ENCODE measurements around the gene VSTM2L. TPM values are rescaled to one million over a fixed set of nuclear protein-coding genes. Genes with fewer than 3 reads are reported as not detected.

VSTM2L gene
- polyA plus RNA-seq, 1 donor from 2014 or later, result 22.1 TPM

DNA sequence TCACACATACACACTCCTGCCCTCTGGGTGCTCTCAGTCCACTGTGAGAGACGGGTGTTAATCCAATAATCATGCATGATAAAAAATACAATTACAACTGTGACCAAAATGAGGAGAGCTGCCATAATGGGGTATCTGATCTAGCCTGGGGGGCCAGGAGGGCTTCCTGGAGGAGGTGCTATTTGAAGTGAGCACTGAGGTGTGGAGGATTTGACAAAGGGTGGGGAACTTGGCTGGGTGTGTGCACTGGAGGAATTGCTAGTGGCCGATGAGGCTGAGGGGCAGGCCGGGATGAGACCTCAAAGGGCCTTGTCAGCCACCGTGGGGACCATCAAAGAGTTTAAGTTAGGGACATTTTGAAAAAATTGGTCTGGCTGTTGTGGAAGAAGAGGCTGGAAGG, 34.8 kb downstream of the VSTM2L start:
- H2AFZ ChIP-seq (ENCODE audit: low read depth, low read length), result no peak overlapping the region
- TF ChIP-seq RAD21 (conservative IDR thresholded peaks at IDR 0.05) (no peak), TAF1 (IDR thresholded peaks at IDR 0.05; ENCODE audit: low read depth) (no peak), POLR2AphosphoS5 (IDR thresholded peaks at IDR 0.05) (no peak), MXI1 (conservative IDR thresholded peaks at IDR 0.05; ENCODE audit: poor library complexity, severe bottlenecking) (no peak), SMC3 (conservative IDR thresholded peaks at IDR 0.05; ENCODE audit: poor library complexity) (no peak), EP300 (conservative IDR thresholded peaks at IDR 0.05; ENCODE audit: poor library complexity, severe bottlenecking) (no peak), EZH2 (IDR thresholded peaks at IDR 0.05; ENCODE audit: borderline replicate concordance, insufficient read depth, low read length, poor library complexity, severe bottlenecking) (no peak)
- TF ChIP-seq, protein P1, sequence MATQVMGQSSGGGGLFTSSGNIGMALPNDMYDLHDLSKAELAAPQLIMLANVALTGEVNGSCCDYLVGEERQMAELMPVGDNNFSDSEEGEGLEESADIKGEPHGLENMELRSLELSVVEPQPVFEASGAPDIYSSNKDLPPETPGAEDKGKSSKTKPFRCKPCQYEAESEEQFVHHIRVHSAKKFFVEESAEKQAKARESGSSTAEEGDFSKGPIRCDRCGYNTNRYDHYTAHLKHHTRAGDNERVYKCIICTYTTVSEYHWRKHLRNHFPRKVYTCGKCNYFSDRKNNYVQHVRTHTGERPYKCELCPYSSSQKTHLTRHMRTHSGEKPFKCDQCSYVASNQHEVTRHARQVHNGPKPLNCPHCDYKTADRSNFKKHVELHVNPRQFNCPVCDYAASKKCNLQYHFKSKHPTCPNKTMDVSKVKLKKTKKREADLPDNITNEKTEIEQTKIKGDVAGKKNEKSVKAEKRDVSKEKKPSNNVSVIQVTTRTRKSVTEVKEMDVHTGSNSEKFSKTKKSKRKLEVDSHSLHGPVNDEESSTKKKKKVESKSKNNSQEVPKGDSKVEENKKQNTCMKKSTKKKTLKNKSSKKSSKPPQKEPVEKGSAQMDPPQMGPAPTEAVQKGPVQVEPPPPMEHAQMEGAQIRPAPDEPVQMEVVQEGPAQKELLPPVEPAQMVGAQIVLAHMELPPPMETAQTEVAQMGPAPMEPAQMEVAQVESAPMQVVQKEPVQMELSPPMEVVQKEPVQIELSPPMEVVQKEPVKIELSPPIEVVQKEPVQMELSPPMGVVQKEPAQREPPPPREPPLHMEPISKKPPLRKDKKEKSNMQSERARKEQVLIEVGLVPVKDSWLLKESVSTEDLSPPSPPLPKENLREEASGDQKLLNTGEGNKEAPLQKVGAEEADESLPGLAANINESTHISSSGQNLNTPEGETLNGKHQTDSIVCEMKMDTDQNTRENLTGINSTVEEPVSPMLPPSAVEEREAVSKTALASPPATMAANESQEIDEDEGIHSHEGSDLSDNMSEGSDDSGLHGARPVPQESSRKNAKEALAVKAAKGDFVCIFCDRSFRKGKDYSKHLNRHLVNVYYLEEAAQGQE (IDR thresholded peaks at IDR 0.05; ENCODE audit: borderline replicate concordance), result no peak
- TF ChIP-seq, protein P2, sequence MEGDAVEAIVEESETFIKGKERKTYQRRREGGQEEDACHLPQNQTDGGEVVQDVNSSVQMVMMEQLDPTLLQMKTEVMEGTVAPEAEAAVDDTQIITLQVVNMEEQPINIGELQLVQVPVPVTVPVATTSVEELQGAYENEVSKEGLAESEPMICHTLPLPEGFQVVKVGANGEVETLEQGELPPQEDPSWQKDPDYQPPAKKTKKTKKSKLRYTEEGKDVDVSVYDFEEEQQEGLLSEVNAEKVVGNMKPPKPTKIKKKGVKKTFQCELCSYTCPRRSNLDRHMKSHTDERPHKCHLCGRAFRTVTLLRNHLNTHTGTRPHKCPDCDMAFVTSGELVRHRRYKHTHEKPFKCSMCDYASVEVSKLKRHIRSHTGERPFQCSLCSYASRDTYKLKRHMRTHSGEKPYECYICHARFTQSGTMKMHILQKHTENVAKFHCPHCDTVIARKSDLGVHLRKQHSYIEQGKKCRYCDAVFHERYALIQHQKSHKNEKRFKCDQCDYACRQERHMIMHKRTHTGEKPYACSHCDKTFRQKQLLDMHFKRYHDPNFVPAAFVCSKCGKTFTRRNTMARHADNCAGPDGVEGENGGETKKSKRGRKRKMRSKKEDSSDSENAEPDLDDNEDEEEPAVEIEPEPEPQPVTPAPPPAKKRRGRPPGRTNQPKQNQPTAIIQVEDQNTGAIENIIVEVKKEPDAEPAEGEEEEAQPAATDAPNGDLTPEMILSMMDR (IDR thresholded peaks at IDR 0.05; ENCODE audit: poor library complexity, severe bottlenecking), result no peak
- H3K9ac ChIP-seq (ENCODE audit: low read length), result no peak overlapping the region

DNA sequence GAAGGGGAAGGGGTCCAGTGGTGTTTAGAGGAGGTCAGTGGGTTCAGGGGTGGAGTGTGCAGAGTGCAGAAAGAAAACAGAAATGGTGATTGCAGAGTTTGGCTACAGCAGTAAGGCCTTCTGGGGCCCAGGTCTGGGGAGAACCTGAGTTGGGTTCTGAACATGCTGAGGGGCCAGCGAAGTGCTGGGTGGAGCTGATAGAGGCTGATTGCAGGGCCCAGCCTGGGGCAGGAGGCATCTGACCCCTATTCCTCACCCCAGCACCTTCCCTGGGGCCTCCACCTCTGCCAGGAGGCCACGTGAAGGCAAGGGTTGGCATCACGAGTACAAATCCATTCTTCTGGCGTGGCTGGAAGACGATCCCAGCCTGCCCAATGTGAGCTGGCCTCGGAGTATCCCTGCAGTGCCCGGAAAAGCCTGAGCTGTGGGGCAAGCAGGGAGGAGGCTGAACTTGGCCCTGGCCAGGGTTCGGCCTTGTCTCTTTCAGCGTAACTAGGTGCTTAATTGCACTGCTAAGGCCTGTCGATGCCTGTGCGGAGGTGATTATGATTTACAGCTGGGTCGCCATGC, 35.3 kb downstream of the VSTM2L start:
- H2AFZ ChIP-seq (ENCODE audit: low read depth, low read length), result no peak overlapping the region
- H3K9ac ChIP-seq (ENCODE audit: low read length), result no peak overlapping the region
- H3K79me2 ChIP-seq (replicated peaks; ENCODE audit: insufficient read depth, low read length), result no peaks in the 10 kb centered on the region
- TF ChIP-seq SMC3 (conservative IDR thresholded peaks at IDR 0.05; ENCODE audit: poor library complexity) (no peak), TAF1 (IDR thresholded peaks at IDR 0.05; ENCODE audit: low read depth) (no peak), EP300 (conservative IDR thresholded peaks at IDR 0.05; ENCODE audit: poor library complexity, severe bottlenecking) (no peak), RAD21 (conservative IDR thresholded peaks at IDR 0.05) (no peak), POLR2AphosphoS5 (IDR thresholded peaks at IDR 0.05) (no peak), MXI1 (conservative IDR thresholded peaks at IDR 0.05; ENCODE audit: poor library complexity, severe bottlenecking) (no peak), EZH2 (IDR thresholded peaks at IDR 0.05; ENCODE audit: borderline replicate concordance, insufficient read depth, low read length, poor library complexity, severe bottlenecking) (no peak)
- TF ChIP-seq, protein P1 (IDR thresholded peaks at IDR 0.05; ENCODE audit: borderline replicate concordance), result no peak
- TF ChIP-seq, protein P2 (IDR thresholded peaks at IDR 0.05; ENCODE audit: poor library complexity, severe bottlenecking), result no peak
- H3K27me3 ChIP-seq (ENCODE audit: insufficient read depth, low read depth, low read length), result no peaks in the 10 kb centered on the region
- H3K9me2 ChIP-seq (ENCODE audit: insufficient read depth, low read length), result no peaks in the 10 kb centered on the region
- H3K9me3 ChIP-seq (ENCODE audit: low read length), result no peaks in the 10 kb centered on the region
- no peaks in the 10 kb centered on the region for H3F3A ChIP-seq (ENCODE audit: insufficient read depth, low read length, poor library complexity, severe bottlenecking)
- no peak overlapping the region for H3K4me2 ChIP-seq (ENCODE audit: low read length)
- no peak overlapping the region for H3K4me3 ChIP-seq (ENCODE audit: low read length)
- H3K36me3 ChIP-seq (ENCODE audit: insufficient read depth, low read length), result no peaks in the 10 kb centered on the region
- H3K27ac ChIP-seq (ENCODE audit: low read length), result no peak overlapping the region
- H4K20me1 ChIP-seq (ENCODE audit: insufficient read depth), result no peaks in the 10 kb centered on the region

More for the DNA sequence above, 34.8 kb downstream of the VSTM2L start:
- no peaks in the 10 kb centered on the region for H3K9me2 ChIP-seq (ENCODE audit: insufficient read depth, low read length)
- no peak overlapping the region for H3K27ac ChIP-seq (ENCODE audit: low read length)
- no peaks in the 10 kb centered on the region for H3F3A ChIP-seq (ENCODE audit: insufficient read depth, low read length, poor library complexity, severe bottlenecking)
- no peaks in the 10 kb centered on the region for H3K27me3 ChIP-seq (ENCODE audit: insufficient read depth, low read depth, low read length)
- H3K79me2 ChIP-seq (replicated peaks; ENCODE audit: insufficient read depth, low read length), result no peaks in the 10 kb centered on the region
- H4K20me1 ChIP-seq (ENCODE audit: insufficient read depth), result no peaks in the 10 kb centered on the region
- H3K4me3 ChIP-seq (ENCODE audit: low read length), result no peak overlapping the region
- H3K36me3 ChIP-seq (ENCODE audit: insufficient read depth, low read length), result no peaks in the 10 kb centered on the region
- no peak overlapping the region for H3K4me2 ChIP-seq (ENCODE audit: low read length)
- no peaks in the 10 kb centered on the region for H3K9me3 ChIP-seq (ENCODE audit: low read length)
